HEK293 (cell line): ENCODE data around the gene FER1L5.
A peak's percentile ranks its signal among the peaks of the same experiment; 100 is the strongest.

ENCODE experiments used
- KLF7 ChIP-seq: fragments of 450-650 bp; formaldehyde crosslinking; IDR thresholded peaks from 2 replicates; pipeline ENCODE4 v1.5.1; 2016; ENCODE audit warnings: missing biosample characterization, missing genetic modification characterization, borderline replicate concordance
- KLF9 ChIP-seq: fragments of 450-650 bp; formaldehyde crosslinking; IDR thresholded peaks from 2 replicates; pipeline ENCODE4 v1.5.1; 2016; ENCODE audit warnings: missing biosample characterization, missing genetic modification characterization, low read depth
- MZF1 ChIP-seq: fragments of 450-650 bp; formaldehyde crosslinking; IDR thresholded peaks from 2 replicates; pipeline ENCODE4 v1.5.1; 2017; ENCODE audit warnings: missing biosample characterization, missing genetic modification characterization, borderline replicate concordance
- OSR2 ChIP-seq: fragments of 450-650 bp; formaldehyde crosslinking; IDR thresholded peaks from 2 replicates; pipeline ENCODE4 v1.5.1; 2016; ENCODE audit warnings: missing biosample characterization, missing genetic modification characterization
- OVOL3 ChIP-seq: fragments of 450-650 bp; formaldehyde crosslinking; IDR thresholded peaks from 2 replicates; pipeline ENCODE4 v1.5.1; 2016; ENCODE audit warnings: missing biosample characterization, missing genetic modification characterization
- PRDM1 ChIP-seq: fragments of 450-650 bp; formaldehyde crosslinking; IDR thresholded peaks from 2 replicates; pipeline ENCODE4; 2016; ENCODE audit warnings: missing biosample characterization, missing genetic modification characterization
- RBAK ChIP-seq: fragments of 450-650 bp; formaldehyde crosslinking; IDR thresholded peaks from 2 replicates; pipeline ENCODE4 v1.5.1; 2016; ENCODE audit warnings: missing biosample characterization, missing genetic modification characterization
- SP3 ChIP-seq: fragments of 450-650 bp; formaldehyde crosslinking; IDR thresholded peaks from 2 replicates; pipeline ENCODE4 v1.5.1; 2016; ENCODE audit warnings: missing biosample characterization, missing genetic modification characterization
- ZBTB20 ChIP-seq: fragments of 450-650 bp; formaldehyde crosslinking; IDR thresholded peaks from 2 replicates; pipeline ENCODE4 v1.5.1; 2016; ENCODE audit warnings: missing biosample characterization, missing genetic modification characterization
- ZFP3 ChIP-seq: fragments of 450-650 bp; formaldehyde crosslinking; IDR thresholded peaks from 2 replicates; pipeline ENCODE4 v1.5.1; 2016; ENCODE audit warnings: low read depth, missing biosample characterization, missing genetic modification characterization
- ZIC2 ChIP-seq: fragments of 450-650 bp; formaldehyde crosslinking; IDR thresholded peaks from 2 replicates; pipeline ENCODE4 v1.5.1; 2016; ENCODE audit warnings: missing biosample characterization, missing genetic modification characterization
- ZNF112 ChIP-seq: fragments of 450-650 bp; formaldehyde crosslinking; IDR thresholded peaks from 2 replicates; pipeline ENCODE4 v1.5.0; 2017; ENCODE audit warnings: missing biosample characterization, missing genetic modification characterization
- ZNF169 ChIP-seq: fragments of 450-650 bp; formaldehyde crosslinking; IDR thresholded peaks from 2 replicates; pipeline ENCODE4 v1.5.1; 2016; ENCODE audit warnings: missing biosample characterization, missing genetic modification characterization
- ZNF202 ChIP-seq: fragments of 450-650 bp; formaldehyde crosslinking; IDR thresholded peaks from 2 replicates; pipeline ENCODE4 v1.5.1; 2016; ENCODE audit warnings: missing biosample characterization, missing genetic modification characterization, borderline replicate concordance
- ZNF221 ChIP-seq: fragments of 450-650 bp; formaldehyde crosslinking; IDR thresholded peaks from 2 replicates; pipeline ENCODE4 v1.5.1; 2017; ENCODE audit warnings: missing biosample characterization, missing genetic modification characterization, borderline replicate concordance
- ZNF24 ChIP-seq: fragments of 450-650 bp; formaldehyde crosslinking; IDR thresholded peaks from 2 replicates; pipeline ENCODE4 v1.5.1; 2016; ENCODE audit warnings: missing biosample characterization, missing genetic modification characterization
- ZNF266 ChIP-seq: fragments of 450-650 bp; formaldehyde crosslinking; IDR thresholded peaks from 2 replicates; pipeline ENCODE4 v1.5.1; 2016; ENCODE audit warnings: missing biosample characterization, missing genetic modification characterization, low read depth
- ZNF292 ChIP-seq: fragments of 450-650 bp; formaldehyde crosslinking; IDR thresholded peaks from 2 replicates; pipeline ENCODE4 v1.5.1; 2016; ENCODE audit warnings: low read depth, missing biosample characterization, missing genetic modification characterization, borderline replicate concordance
- ZNF311 ChIP-seq: fragments of 450-650 bp; formaldehyde crosslinking; IDR thresholded peaks from 2 replicates; pipeline ENCODE4 v1.5.1; 2017; ENCODE audit warnings: missing biosample characterization, missing genetic modification characterization, borderline replicate concordance
- ZNF350 ChIP-seq: fragments of 450-650 bp; formaldehyde crosslinking; IDR thresholded peaks from 2 replicates; pipeline ENCODE4 v1.5.0; 2017; ENCODE audit warnings: missing biosample characterization, mild to moderate bottlenecking, missing genetic modification characterization
- ZNF558 ChIP-seq: fragments of 450-650 bp; formaldehyde crosslinking; IDR thresholded peaks from 2 replicates; pipeline ENCODE4 v1.5.1; 2016; ENCODE audit warnings: missing biosample characterization, missing genetic modification characterization
- ZNF585B ChIP-seq: fragments of 450-650 bp; formaldehyde crosslinking; IDR thresholded peaks from 2 replicates; pipeline ENCODE4 v1.5.1; 2016; ENCODE audit warnings: missing biosample characterization, missing genetic modification characterization
- ZNF610 ChIP-seq: fragments of 450-650 bp; formaldehyde crosslinking; IDR thresholded peaks from 2 replicates; pipeline ENCODE4 v1.5.1; 2016; ENCODE audit warnings: missing biosample characterization, missing genetic modification characterization, borderline replicate concordance
- ZNF626 ChIP-seq: fragments of 450-650 bp; sonication (Bioruptor Pico); formaldehyde crosslinking; IDR thresholded peaks from 2 replicates; pipeline ENCODE4 v1.5.1; 2018; ENCODE audit warnings: missing biosample characterization, missing genetic modification characterization, inconsistent platforms
- ZNF76 ChIP-seq: fragments of 450-650 bp; formaldehyde crosslinking; IDR thresholded peaks from 2 replicates; pipeline ENCODE4; 2016; ENCODE audit warnings: low read depth, missing biosample characterization, missing genetic modification characterization, borderline replicate concordance
- ZNF785 ChIP-seq: fragments of 450-650 bp; formaldehyde crosslinking; IDR thresholded peaks from 2 replicates; pipeline ENCODE4 v1.5.1; 2016; ENCODE audit warnings: missing biosample characterization, missing genetic modification characterization
- ZSCAN16 ChIP-seq: fragments of 450-650 bp; formaldehyde crosslinking; IDR thresholded peaks from 2 replicates; pipeline ENCODE4 v1.5.1; 2016; ENCODE audit warnings: missing biosample characterization, missing genetic modification characterization
- ZSCAN30 ChIP-seq: fragments of 450-650 bp; IDR thresholded peaks from 2 replicates; pipeline ENCODE4 v1.5.1; 2018; ENCODE audit warnings: missing biosample characterization, mild to moderate bottlenecking, missing genetic modification characterization, moderate library complexity
- TF ChIP-seq, protein P1 (sequence below): fragments of 450-650 bp; formaldehyde crosslinking; IDR thresholded peaks from 2 replicates; pipeline ENCODE4 v1.5.1; 2017; ENCODE audit warnings: missing biosample characterization, missing genetic modification characterization
- TF ChIP-seq, protein P2 (sequence below): fragments of 450-650 bp; formaldehyde crosslinking; IDR thresholded peaks from 2 replicates; pipeline ENCODE4 v1.5.1; 2016; ENCODE audit warnings: missing biosample characterization, missing genetic modification characterization, low read depth
- TF ChIP-seq, protein P3 (sequence below): fragments of 450-650 bp; formaldehyde crosslinking; IDR thresholded peaks from 2 replicates; pipeline ENCODE4 v1.5.1; 2016; ENCODE audit warnings: missing biosample characterization, missing genetic modification characterization, low read depth
- TF ChIP-seq, protein P4 (sequence below): fragments of 450-650 bp; formaldehyde crosslinking; IDR thresholded peaks from 2 replicates; pipeline ENCODE4 v1.5.1; 2017; ENCODE audit warnings: missing biosample characterization, missing genetic modification characterization
- TF ChIP-seq, protein P5 (sequence below): fragments of 450-650 bp; formaldehyde crosslinking; IDR thresholded peaks from 2 replicates; pipeline ENCODE4 v1.5.1; 2016; ENCODE audit warnings: missing biosample characterization, missing genetic modification characterization

FER1L5 gene

DNA sequence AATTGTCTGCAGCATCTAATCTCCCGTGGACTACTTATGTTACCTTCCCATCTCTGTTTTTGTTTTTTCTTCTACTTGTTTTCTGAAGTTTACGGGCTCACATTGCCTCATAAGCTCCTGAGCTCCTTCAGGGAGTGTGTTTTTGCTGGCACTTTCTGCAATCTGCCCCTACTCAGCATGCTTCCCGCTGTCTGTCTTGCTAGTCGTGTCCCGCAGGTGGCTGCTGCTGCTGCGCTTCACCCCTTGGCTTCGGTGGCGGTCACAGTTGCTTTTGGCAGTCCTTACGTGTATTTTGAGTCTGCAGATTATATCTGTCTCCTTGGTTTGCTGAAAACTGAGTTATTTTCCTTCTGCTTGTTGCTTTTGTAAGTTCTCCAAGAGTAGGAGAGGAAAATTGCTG is 37.3 kb downstream of the FER1L5 start (continued):
- TF ChIP-seq KLF7 (tag by site-specific recombination) = no peak
- no peak for TF ChIP-seq KLF9
- TF ChIP-seq, protein P1, sequence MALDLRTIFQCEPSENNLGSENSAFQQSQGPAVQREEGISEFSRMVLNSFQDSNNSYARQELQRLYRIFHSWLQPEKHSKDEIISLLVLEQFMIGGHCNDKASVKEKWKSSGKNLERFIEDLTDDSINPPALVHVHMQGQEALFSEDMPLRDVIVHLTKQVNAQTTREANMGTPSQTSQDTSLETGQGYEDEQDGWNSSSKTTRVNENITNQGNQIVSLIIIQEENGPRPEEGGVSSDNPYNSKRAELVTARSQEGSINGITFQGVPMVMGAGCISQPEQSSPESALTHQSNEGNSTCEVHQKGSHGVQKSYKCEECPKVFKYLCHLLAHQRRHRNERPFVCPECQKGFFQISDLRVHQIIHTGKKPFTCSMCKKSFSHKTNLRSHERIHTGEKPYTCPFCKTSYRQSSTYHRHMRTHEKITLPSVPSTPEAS = no peak
- TF ChIP-seq, protein P2, sequence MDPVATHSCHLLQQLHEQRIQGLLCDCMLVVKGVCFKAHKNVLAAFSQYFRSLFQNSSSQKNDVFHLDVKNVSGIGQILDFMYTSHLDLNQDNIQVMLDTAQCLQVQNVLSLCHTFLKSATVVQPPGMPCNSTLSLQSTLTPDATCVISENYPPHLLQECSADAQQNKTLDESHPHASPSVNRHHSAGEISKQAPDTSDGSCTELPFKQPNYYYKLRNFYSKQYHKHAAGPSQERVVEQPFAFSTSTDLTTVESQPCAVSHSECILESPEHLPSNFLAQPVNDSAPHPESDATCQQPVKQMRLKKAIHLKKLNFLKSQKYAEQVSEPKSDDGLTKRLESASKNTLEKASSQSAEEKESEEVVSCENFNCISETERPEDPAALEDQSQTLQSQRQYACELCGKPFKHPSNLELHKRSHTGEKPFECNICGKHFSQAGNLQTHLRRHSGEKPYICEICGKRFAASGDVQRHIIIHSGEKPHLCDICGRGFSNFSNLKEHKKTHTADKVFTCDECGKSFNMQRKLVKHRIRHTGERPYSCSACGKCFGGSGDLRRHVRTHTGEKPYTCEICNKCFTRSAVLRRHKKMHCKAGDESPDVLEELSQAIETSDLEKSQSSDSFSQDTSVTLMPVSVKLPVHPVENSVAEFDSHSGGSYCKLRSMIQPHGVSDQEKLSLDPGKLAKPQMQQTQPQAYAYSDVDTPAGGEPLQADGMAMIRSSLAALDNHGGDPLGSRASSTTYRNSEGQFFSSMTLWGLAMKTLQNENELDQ = no peak
- peak; percentile 58; the same call in 1 of the 2 replicates for TF ChIP-seq PRDM1 (tag by site-specific recombination)
- no peak for TF ChIP-seq ZNF292
- no peak for TF ChIP-seq ZNF585B (tag by site-specific recombination)
- no peak for TF ChIP-seq ZNF76 (tag by site-specific recombination)
- TF ChIP-seq ZNF350 (tag by site-specific recombination) = no peak
- no peak for TF ChIP-seq ZNF202 (tag by site-specific recombination)
- peak; percentile 79 for TF ChIP-seq ZIC2
- peak; percentile 84 for TF ChIP-seq OSR2 (tag by site-specific recombination)
- TF ChIP-seq ZFP3 (tag by site-specific recombination) = no peak
- no peak for TF ChIP-seq ZNF112
- no peak for TF ChIP-seq MZF1 (tag by site-specific recombination)
- TF ChIP-seq, protein P3, sequence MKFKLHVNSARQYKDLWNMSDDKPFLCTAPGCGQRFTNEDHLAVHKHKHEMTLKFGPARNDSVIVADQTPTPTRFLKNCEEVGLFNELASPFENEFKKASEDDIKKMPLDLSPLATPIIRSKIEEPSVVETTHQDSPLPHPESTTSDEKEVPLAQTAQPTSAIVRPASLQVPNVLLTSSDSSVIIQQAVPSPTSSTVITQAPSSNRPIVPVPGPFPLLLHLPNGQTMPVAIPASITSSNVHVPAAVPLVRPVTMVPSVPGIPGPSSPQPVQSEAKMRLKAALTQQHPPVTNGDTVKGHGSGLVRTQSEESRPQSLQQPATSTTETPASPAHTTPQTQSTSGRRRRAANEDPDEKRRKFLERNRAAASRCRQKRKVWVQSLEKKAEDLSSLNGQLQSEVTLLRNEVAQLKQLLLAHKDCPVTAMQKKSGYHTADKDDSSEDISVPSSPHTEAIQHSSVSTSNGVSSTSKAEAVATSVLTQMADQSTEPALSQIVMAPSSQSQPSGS = no peak
- TF ChIP-seq ZNF610 (tag by site-specific recombination) = no peak
- TF ChIP-seq, protein P4, sequence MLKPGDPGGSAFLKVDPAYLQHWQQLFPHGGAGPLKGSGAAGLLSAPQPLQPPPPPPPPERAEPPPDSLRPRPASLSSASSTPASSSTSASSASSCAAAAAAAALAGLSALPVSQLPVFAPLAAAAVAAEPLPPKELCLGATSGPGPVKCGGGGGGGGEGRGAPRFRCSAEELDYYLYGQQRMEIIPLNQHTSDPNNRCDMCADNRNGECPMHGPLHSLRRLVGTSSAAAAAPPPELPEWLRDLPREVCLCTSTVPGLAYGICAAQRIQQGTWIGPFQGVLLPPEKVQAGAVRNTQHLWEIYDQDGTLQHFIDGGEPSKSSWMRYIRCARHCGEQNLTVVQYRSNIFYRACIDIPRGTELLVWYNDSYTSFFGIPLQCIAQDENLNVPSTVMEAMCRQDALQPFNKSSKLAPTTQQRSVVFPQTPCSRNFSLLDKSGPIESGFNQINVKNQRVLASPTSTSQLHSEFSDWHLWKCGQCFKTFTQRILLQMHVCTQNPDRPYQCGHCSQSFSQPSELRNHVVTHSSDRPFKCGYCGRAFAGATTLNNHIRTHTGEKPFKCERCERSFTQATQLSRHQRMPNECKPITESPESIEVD (tag by site-specific recombination) = peak; percentile 36; the same call in 1 of the 2 replicates
- no peak for TF ChIP-seq RBAK
- TF ChIP-seq ZNF221 (tag by site-specific recombination) = no peak
- TF ChIP-seq ZNF785 (tag by site-specific recombination) = no peak
- TF ChIP-seq ZNF169 (tag by site-specific recombination) = no peak
- TF ChIP-seq ZNF24 (tag by site-specific recombination) = no peak
- TF ChIP-seq SP3 (tag by site-specific recombination) = no peak
- TF ChIP-seq ZSCAN30 (tag by site-specific recombination) = no peak
- no peak for TF ChIP-seq ZNF311 (tag by site-specific recombination)
- peak; percentile 44; the same call in 1 of the 2 replicates for TF ChIP-seq ZBTB20 (tag by site-specific recombination)
- TF ChIP-seq ZNF626 (tag by site-specific recombination) = no peak
- no peak for TF ChIP-seq OVOL3 (tag by site-specific recombination)
- TF ChIP-seq, protein P5, sequence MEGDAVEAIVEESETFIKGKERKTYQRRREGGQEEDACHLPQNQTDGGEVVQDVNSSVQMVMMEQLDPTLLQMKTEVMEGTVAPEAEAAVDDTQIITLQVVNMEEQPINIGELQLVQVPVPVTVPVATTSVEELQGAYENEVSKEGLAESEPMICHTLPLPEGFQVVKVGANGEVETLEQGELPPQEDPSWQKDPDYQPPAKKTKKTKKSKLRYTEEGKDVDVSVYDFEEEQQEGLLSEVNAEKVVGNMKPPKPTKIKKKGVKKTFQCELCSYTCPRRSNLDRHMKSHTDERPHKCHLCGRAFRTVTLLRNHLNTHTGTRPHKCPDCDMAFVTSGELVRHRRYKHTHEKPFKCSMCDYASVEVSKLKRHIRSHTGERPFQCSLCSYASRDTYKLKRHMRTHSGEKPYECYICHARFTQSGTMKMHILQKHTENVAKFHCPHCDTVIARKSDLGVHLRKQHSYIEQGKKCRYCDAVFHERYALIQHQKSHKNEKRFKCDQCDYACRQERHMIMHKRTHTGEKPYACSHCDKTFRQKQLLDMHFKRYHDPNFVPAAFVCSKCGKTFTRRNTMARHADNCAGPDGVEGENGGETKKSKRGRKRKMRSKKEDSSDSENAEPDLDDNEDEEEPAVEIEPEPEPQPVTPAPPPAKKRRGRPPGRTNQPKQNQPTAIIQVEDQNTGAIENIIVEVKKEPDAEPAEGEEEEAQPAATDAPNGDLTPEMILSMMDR (tag by site-specific recombination) = no peak
- no peak for TF ChIP-seq ZSCAN16
- no peak for TF ChIP-seq ZNF558 (tag by site-specific recombination)
- no peak for TF ChIP-seq ZNF266
